Measurements from ENCODE around the gene RFX2.

Gene RFX2

DNA sequence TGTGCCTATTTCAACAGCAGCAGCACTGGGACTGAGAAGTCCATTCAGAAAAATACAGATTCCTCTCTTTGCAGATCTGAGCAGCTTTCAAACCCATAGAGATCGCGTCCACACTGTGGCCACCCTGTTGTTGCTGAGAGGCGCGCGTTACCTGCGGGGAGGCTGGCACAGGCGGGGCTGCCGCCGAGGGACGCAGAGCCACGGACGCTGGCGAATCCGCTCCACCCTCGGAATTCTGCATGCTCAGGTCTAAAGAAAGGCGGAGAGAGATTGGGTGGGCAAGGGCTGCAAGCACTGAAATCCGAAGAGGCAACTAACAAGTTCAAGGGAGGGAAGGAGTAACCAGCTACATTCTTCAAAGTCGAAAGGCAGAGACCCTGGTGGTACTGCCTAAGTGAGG is 63.0 kb downstream of the RFX2 start:
- H3K4me1 ChIP-seq (ENCODE audit: low read depth, poor library complexity, severe bottlenecking): peaks cover 8% of the 10 kb centered on the region
- no peak overlapping the region for H3K27ac ChIP-seq
- H2AFZ ChIP-seq (ENCODE audit: low read depth): no peak overlapping the region
- no peaks in the 10 kb centered on the region for H3K36me3 ChIP-seq (ENCODE audit: insufficient read depth)
- H4K20me1 ChIP-seq (ENCODE audit: insufficient read depth): no peaks in the 10 kb centered on the region
- H3K79me2 ChIP-seq (ENCODE audit: insufficient read depth, low read depth): no peaks in the 10 kb centered on the region
- H3K27me3 ChIP-seq (ENCODE audit: insufficient read depth, low read depth): no peaks in the 10 kb centered on the region
- no peak for TF ChIP-seq CTCF (conservative IDR thresholded peaks at IDR 0.05; ENCODE audit: low read depth, low read length)
- no peak overlapping the region for H3K4me3 ChIP-seq (IDR thresholded peaks at IDR 0.05; ENCODE audit: insufficient read depth, low read depth, low read length)
- no peak overlapping the region for H3K9ac ChIP-seq
- H3K4me2 ChIP-seq: no peak overlapping the region

GRCh38 chr19:6045108-6045507 is 65.2 kb downstream of the RFX2 start:
- Histone ChIP-seq H3K36me3 (ENCODE audit: insufficient read depth) (no peaks in the 10 kb centered on the region), H3K9ac (no peak overlapping the region), H3K4me1 (ENCODE audit: low read depth, poor library complexity, severe bottlenecking) (peaks cover 8% of the 10 kb centered on the region), H4K20me1 (ENCODE audit: insufficient read depth) (no peaks in the 10 kb centered on the region), H3K4me2 (no peak overlapping the region), H3K27ac (no peak overlapping the region), H2AFZ (ENCODE audit: low read depth) (no peak overlapping the region), H3K79me2 (ENCODE audit: insufficient read depth, low read depth) (no peaks in the 10 kb centered on the region), H3K27me3 (ENCODE audit: insufficient read depth, low read depth) (no peaks in the 10 kb centered on the region), H3K4me3 (IDR thresholded peaks at IDR 0.05; ENCODE audit: insufficient read depth, low read depth, low read length) (no peak overlapping the region)
- TF ChIP-seq CTCF (conservative IDR thresholded peaks at IDR 0.05; ENCODE audit: low read depth, low read length): no peak

- Histone ChIP-seq H3K4me2 (no peak overlapping the region), H3K9ac (no peak overlapping the region), H3K36me3 (ENCODE audit: insufficient read depth) (no peaks in the 10 kb centered on the region), H3K27me3 (ENCODE audit: insufficient read depth, low read depth) (no peaks in the 10 kb centered on the region), H4K20me1 (ENCODE audit: insufficient read depth) (no peaks in the 10 kb centered on the region), H3K4me1 (ENCODE audit: low read depth, poor library complexity, severe bottlenecking) (peaks cover 8% of the 10 kb centered on the region), H3K27ac (no peak overlapping the region), H3K4me3 (IDR thresholded peaks at IDR 0.05; ENCODE audit: insufficient read depth, low read depth, low read length) (no peak overlapping the region), H3K79me2 (ENCODE audit: insufficient read depth, low read depth) (no peaks in the 10 kb centered on the region), H2AFZ (ENCODE audit: low read depth) (no peak overlapping the region)
- TF ChIP-seq CTCF (conservative IDR thresholded peaks at IDR 0.05; ENCODE audit: low read depth, low read length): no peak
Measured at GRCh38 chr19:6044056-6044805, 66.1 kb downstream of the RFX2 start.

DNA sequence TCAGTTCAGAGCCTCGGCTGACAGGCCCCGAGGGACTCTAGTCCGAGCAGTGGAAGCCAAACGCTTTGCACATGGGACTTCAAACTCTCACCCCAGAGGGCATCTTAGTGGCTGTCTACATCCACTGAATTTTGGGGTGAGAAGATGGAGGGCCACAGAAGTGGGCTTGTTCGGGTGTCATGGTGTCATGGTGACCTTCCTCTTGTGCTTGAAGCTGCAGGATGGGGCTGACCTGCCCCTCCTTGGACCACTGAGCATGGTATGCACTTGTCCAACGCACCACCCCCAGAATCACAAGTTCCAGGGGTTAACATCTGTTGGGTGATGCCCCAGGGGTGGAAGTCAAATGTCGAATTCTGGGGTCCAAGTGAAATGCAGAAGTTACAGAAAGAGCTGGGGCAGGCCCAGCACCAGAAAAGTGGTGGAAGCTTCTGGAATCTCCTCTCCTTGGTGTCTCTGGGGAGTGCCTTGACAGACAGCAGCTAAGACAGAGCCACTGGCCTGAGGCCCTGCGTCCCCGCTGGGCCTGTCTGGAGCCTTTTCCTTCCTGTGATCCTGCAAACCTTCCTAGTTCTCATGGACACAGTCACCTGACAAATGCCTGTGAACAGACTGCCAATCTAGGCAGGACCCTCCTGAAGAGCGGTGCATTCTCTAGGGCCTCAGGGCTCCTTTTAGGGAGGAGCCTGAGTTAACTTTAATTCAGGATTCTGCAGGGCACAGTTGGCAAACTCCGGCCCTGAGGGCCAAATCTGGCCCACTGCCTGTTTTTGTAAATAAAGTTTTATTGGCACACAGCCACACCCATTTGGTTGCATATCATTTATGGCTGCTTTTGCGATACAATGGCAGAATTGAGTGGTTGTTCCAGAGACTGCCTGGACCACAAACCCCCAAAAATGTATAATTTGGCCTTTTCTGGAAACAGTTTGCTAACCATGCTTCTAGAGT is 67.2 kb downstream of the RFX2 start:
- Histone ChIP-seq H3K27ac (no peak overlapping the region), H3K27me3 (ENCODE audit: insufficient read depth, low read depth) (no peaks in the 10 kb centered on the region), H3K4me1 (ENCODE audit: low read depth, poor library complexity, severe bottlenecking) (no peaks in the 10 kb centered on the region), H3K4me3 (IDR thresholded peaks at IDR 0.05; ENCODE audit: insufficient read depth, low read depth, low read length) (no peak overlapping the region), H3K9ac (no peak overlapping the region), H4K20me1 (ENCODE audit: insufficient read depth) (no peaks in the 10 kb centered on the region), H3K4me2 (no peak overlapping the region), H3K79me2 (ENCODE audit: insufficient read depth, low read depth) (no peaks in the 10 kb centered on the region), H3K36me3 (ENCODE audit: insufficient read depth) (no peaks in the 10 kb centered on the region), H2AFZ (ENCODE audit: low read depth) (no peak overlapping the region)
- no peak for TF ChIP-seq CTCF (conservative IDR thresholded peaks at IDR 0.05; ENCODE audit: low read depth, low read length)

Data from KMS-11 (cell line).